Subcutaneous adipose tissue (tissue), 4 donors: Measurements from ENCODE around the gene NT5C3A. TPM values are rescaled to one million over a fixed set of nuclear protein-coding genes. Genes with fewer than 3 reads are reported as not detected.

Experiments used
- CTCF ChIP-seq: fragments of 450-650 bp; IDR thresholded peaks from one replicate; pipeline ENCODE4 v1.5.1; 2016; ENCODE audit warnings: low read depth, mild to moderate bottlenecking, control low read depth, antibody characterized with exemption, moderate library complexity
- total RNA-seq, 4 donors: library from RNA; depleted of rRNA; stranded (reverse); fragments of >200 nt; gene quantifications; one replicate each; pipeline ENCODE4 v1.1.0, GENCODE V29; 2016

Gene NT5C3A
- total RNA-seq, 4 donors from 2014 or later: 24.9 to 32.0 (median 27.1) TPM

- TF ChIP-seq CTCF: no peak
These were observed 1.2 kb downstream of the NT5C3A start for GRCh38 chr7:33061282-33061937.

- TF ChIP-seq CTCF: no peak
These were observed 2.9 kb downstream of the NT5C3A start for GRCh38 chr7:33059635-33060034.

- TF ChIP-seq CTCF: no peak
These were observed 7.4 kb downstream of the NT5C3A start for GRCh38 chr7:33055158-33055557.

- no peak for TF ChIP-seq CTCF
These were observed 8.2 kb downstream of the NT5C3A start for GRCh38 chr7:33054261-33054964.

GRCh38 chr7:33053721-33054120, 8.9 kb downstream of the NT5C3A start:
- no peak for TF ChIP-seq CTCF

- no peak for TF ChIP-seq CTCF
These were observed 11.8 kb downstream of the NT5C3A start for GRCh38 chr7:33050535-33051318.

- TF ChIP-seq CTCF: no peak
These were observed 13.9 kb downstream of the NT5C3A start for GRCh38 chr7:33048704-33049103.
